GM23338 (cell line): ENCODE results near the gene DIP2C.

ENCODE experiments used
- CREB1 ChIP-seq: fragments of 250-450 bp; sonication (Bioruptor Pico); IDR thresholded peaks from 2 replicates; pipeline ENCODE4 v1.5.0; 2020; ENCODE audit warnings: low read depth, mild to moderate bottlenecking, moderate library complexity
- EZH2 ChIP-seq: fragments of 200-600 bp; sonication (generic); IDR thresholded peaks from one replicate; pipeline ENCODE4 v1.8.0; 2017; ENCODE audit warnings: antibody characterized with exemption, mild to moderate bottlenecking, low read depth; ENCODE audit not compliant: unreplicated experiment
- POLR2AphosphoS5 ChIP-seq: IDR thresholded peaks from 2 replicates; pipeline ENCODE4 v1.6.1; 2016; ENCODE audit warnings: antibody characterized with exemption, low read depth
- STAT1 ChIP-seq: IDR thresholded peaks from one replicate; pipeline ENCODE4 v1.6.1; 2016; ENCODE audit warnings: antibody characterized with exemption; ENCODE audit not compliant: unreplicated experiment
- TF ChIP-seq, protein P1 (sequence below), 2 experiments: fragments of 200-600 bp in 1 of 2; sonication (generic) in 1 of 2; conservative IDR thresholded peaks; 2 replicates each; pipeline versions ENCODE4 v1.5.1 to v1.6.1; 2016 to 2017; ENCODE audit warnings: antibody characterized with exemption in 2 of 2, low read depth in 2 of 2, mild to moderate bottlenecking in 2 of 2, moderate library complexity in 1 of 2

DNA sequence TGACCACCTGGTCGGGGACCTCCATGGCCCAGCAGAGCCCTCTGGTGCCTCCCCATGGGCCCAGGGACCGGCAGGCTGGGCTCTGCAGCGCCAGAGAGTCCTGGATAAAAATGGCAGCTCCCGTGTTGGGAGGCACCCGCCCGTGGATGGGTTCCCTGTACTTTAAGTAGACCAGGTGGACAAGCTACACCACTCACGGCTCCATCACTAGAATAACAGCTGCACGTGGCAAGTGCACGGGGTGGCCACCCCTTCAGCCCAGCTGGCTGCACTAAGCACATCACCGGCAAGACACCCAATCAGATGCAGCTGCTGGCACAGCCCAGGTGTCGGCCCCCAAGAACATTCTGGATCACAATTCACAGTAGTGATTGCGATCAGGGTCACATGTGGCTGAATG, 69.8 kb downstream of the DIP2C start:
- TF ChIP-seq CREB1 (no peak), POLR2AphosphoS5 (no peak), EZH2 (no peak), STAT1 (no peak)
- TF ChIP-seq, protein P1, sequence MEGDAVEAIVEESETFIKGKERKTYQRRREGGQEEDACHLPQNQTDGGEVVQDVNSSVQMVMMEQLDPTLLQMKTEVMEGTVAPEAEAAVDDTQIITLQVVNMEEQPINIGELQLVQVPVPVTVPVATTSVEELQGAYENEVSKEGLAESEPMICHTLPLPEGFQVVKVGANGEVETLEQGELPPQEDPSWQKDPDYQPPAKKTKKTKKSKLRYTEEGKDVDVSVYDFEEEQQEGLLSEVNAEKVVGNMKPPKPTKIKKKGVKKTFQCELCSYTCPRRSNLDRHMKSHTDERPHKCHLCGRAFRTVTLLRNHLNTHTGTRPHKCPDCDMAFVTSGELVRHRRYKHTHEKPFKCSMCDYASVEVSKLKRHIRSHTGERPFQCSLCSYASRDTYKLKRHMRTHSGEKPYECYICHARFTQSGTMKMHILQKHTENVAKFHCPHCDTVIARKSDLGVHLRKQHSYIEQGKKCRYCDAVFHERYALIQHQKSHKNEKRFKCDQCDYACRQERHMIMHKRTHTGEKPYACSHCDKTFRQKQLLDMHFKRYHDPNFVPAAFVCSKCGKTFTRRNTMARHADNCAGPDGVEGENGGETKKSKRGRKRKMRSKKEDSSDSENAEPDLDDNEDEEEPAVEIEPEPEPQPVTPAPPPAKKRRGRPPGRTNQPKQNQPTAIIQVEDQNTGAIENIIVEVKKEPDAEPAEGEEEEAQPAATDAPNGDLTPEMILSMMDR (conservative IDR thresholded peaks at IDR 0.05; ENCODE audit: low read depth in 2 of 2) = no peak
